HCT116 (cell line): Measurements from ENCODE around the gene LRG1. TPM values are rescaled to one million over a fixed set of nuclear protein-coding genes. Genes with fewer than 3 reads are reported as not detected.

Experiments
- ATAC-seq: fragments of 200-7000 bp; cut with Tn5 transposase; 2 replicates; pipeline ENCODE4 v1.9.1; 2020; ENCODE audit warnings: mild to moderate bottlenecking, moderate library complexity
- BruUV-seq: library from RNA; stranded (reverse); fragments of 400-500 nt; replicated peaks from 2 replicates; lab custom pipeline; 2021; lab: Mats Ljungman, UMichigan
- CTCF ChIA-PET: fragments of 300-600 bp; sonication (Branson Sonifier 250); formaldehyde crosslinking; loops from one replicate; lab custom pipeline; 2021; ENCODE audit warnings: antibody characterized with exemption; lab: Charles Lee
- POLR2A ChIA-PET: fragments of 300-600, 350-600 bp; sonication (Branson Sonifier 250); formaldehyde crosslinking; loops from one replicate; lab custom pipeline; 2021; ENCODE audit warnings: antibody characterized with exemption; lab: Charles Lee
- RAD21 ChIA-PET, 2 experiments: fragments of 300-600 bp; sonication (Branson Sonifier 250); formaldehyde crosslinking; loops; one replicate each; lab custom pipeline; 2023; ENCODE audit warnings: low total read pairs in 2 of 2; ENCODE audit not compliant: uncharacterized antibody in 2 of 2, unreplicated experiment in 2 of 2, low non-redundant PET in 1 of 2; lab: Charles Lee
- DNase-seq: peaks from one replicate; pipeline ENCODE4 v3.0.0-alpha.2; 2010; ENCODE audit warnings: low read depth, low spot score
- H2AFZ ChIP-seq: fragments of 200-600 bp; shearing (Covaris generic), sonication (generic); 2 replicates; pipeline ENCODE4 v1.6.1; 2017; ENCODE audit warnings: low read depth, mixed run types, mixed read lengths, antibody characterized with exemption, low read length; ENCODE audit not compliant: poor library complexity, severe bottlenecking
- H3K27ac ChIP-seq: 2 replicates; pipeline ENCODE4 v1.5.1; 2012; ENCODE audit warnings: low read depth, low read length
- H3K27me3 ChIP-seq: fragments of 200-600 bp; sonication (generic); 2 replicates; pipeline ENCODE4 v1.6.1; 2016; ENCODE audit warnings: mixed run types, low read length, mixed read lengths; ENCODE audit not compliant: insufficient read depth
- H3K36me3 ChIP-seq, 2 experiments: fragments of 200-500 bp in 1 of 2; fragments of 200-600 bp in 1 of 2; sonication (Bioruptor generic) in 1 of 2; sonication (generic) in 1 of 2; 2 replicates each; pipeline versions ENCODE4 v1.5.1 to v1.6.1; 2014 to 2016; ENCODE audit warnings: low read length in 2 of 2, inconsistent platforms in 1 of 2, mixed read lengths in 1 of 2, mixed run types in 1 of 2; ENCODE audit not compliant: insufficient read depth in 2 of 2, control insufficient read depth in 1 of 2
- H3K4me1 ChIP-seq, 2 experiments: fragments of 200-600 bp in 1 of 2; sonication (generic) in 1 of 2; 2 replicates each; pipeline versions ENCODE4 v1.5.1 to v1.6.1; 2012 to 2017; ENCODE audit warnings: low read length in 2 of 2, inconsistent platforms in 1 of 2, mild to moderate bottlenecking in 1 of 2, mixed read lengths in 1 of 2, mixed run types in 1 of 2, moderate library complexity in 1 of 2; ENCODE audit not compliant: insufficient read depth in 2 of 2, control insufficient read depth in 1 of 2
- H3K4me2 ChIP-seq: fragments of 200-600 bp; sonication (generic); 2 replicates; pipeline ENCODE4 v1.6.1; 2017; ENCODE audit warnings: mixed run types, low read length, mixed read lengths
- H3K4me3 ChIP-seq, 2 experiments: fragments of 200-600 bp in 1 of 2; sonication (generic) in 1 of 2; replicated peaks in 1 of 2; 2 replicates each; pipeline ENCODE4 v1.5.1; 2011 to 2016; ENCODE audit warnings: low read length in 2 of 2, control low read depth in 1 of 2, low read depth in 1 of 2, mild to moderate bottlenecking in 1 of 2, mixed read lengths in 1 of 2, mixed run types in 1 of 2
- H3K79me2 ChIP-seq: fragments of 200-600 bp; sonication (generic); 2 replicates; pipeline ENCODE4 v1.6.1; 2017; ENCODE audit warnings: mild to moderate bottlenecking, mixed run types, low read length, moderate library complexity, mixed read lengths; ENCODE audit not compliant: insufficient read depth
- H3K9ac ChIP-seq: fragments of 200-600 bp; sonication (generic); 2 replicates; pipeline ENCODE4 v1.6.1; 2016; ENCODE audit warnings: low read length, mixed read lengths
- H3K9me2 ChIP-seq: fragments of 200-600 bp; sonication (generic), shearing (Covaris generic); 2 replicates; pipeline ENCODE4 v1.6.1; 2017; ENCODE audit warnings: mixed run types, mild to moderate bottlenecking, moderate library complexity; ENCODE audit not compliant: insufficient read depth
- H3K9me3 ChIP-seq, 2 experiments: fragments of 200-500 bp in 1 of 2; fragments of 200-600 bp in 1 of 2; sonication (Bioruptor generic) in 1 of 2; sonication (generic) in 1 of 2; 2 replicates each; pipeline ENCODE4 v1.6.1; 2014 to 2017; ENCODE audit warnings: low read length in 2 of 2, mixed read lengths in 2 of 2, inconsistent platforms in 1 of 2, low read depth in 1 of 2, mild to moderate bottlenecking in 1 of 2, mixed run types in 1 of 2, moderate library complexity in 1 of 2; ENCODE audit not compliant: control insufficient read depth in 1 of 2, insufficient read depth in 1 of 2
- H4K20me1 ChIP-seq: fragments of 200-600 bp; sonication (generic), shearing (Covaris generic); 2 replicates; pipeline ENCODE4 v1.6.1; 2017; ENCODE audit warnings: mixed run types, mild to moderate bottlenecking, moderate library complexity; ENCODE audit not compliant: insufficient read depth
- ATF3 ChIP-seq: IDR thresholded peaks from 2 replicates; pipeline ENCODE4 v1.6.1; 2012
- CTCF ChIP-seq, 3 experiments: fragments of 200-600 bp in 1 of 3; sonication (generic) in 1 of 3; IDR thresholded peaks in 2 of 3; conservative IDR thresholded peaks in 1 of 3; 2 replicates each; pipeline ENCODE4 v1.5.1; 2012 to 2017; ENCODE audit warnings: low read depth in 2 of 3, low read length in 2 of 3, antibody characterized with exemption in 1 of 3, borderline replicate concordance in 1 of 3, control low read depth in 1 of 3, mild to moderate bottlenecking in 1 of 3, mixed read lengths in 1 of 3, mixed run types in 1 of 3, moderate library complexity in 1 of 3; ENCODE audit not compliant: insufficient read depth in 1 of 3
- ELF1 ChIP-seq: IDR thresholded peaks from 2 replicates; pipeline ENCODE4 v1.6.1; 2012; ENCODE audit warnings: low read depth, borderline replicate concordance
- EZH2 ChIP-seq: fragments of 200-600 bp; sonication (generic); IDR thresholded peaks from 2 replicates; pipeline ENCODE4 v1.6.1; 2017; ENCODE audit warnings: antibody characterized with exemption, mixed run types
- EZH2phosphoT487 ChIP-seq: fragments of 200-600 bp; IDR thresholded peaks from 2 replicates; pipeline ENCODE4 v1.6.1; 2018; ENCODE audit warnings: antibody characterized with exemption, borderline replicate concordance
- FOSL1 ChIP-seq: IDR thresholded peaks from 2 replicates; pipeline ENCODE4 v1.6.1; 2012; ENCODE audit warnings: low read depth
- JUND ChIP-seq: IDR thresholded peaks from 2 replicates; pipeline ENCODE4 v1.6.1; 2012
- MAX ChIP-seq: IDR thresholded peaks from 2 replicates; pipeline ENCODE4 v1.6.1; 2012
- RAD21 ChIP-seq: IDR thresholded peaks from 2 replicates; pipeline ENCODE4 v1.6.1; 2012; ENCODE audit warnings: low read depth, mild to moderate bottlenecking
- REST ChIP-seq: IDR thresholded peaks from 2 replicates; pipeline ENCODE4 v1.6.1; 2012; ENCODE audit warnings: low read depth
- SIN3A ChIP-seq: IDR thresholded peaks from 2 replicates; pipeline ENCODE4 v1.6.1; 2012; ENCODE audit warnings: low read depth
- SP1 ChIP-seq: IDR thresholded peaks from 2 replicates; pipeline ENCODE4 v1.6.1; 2012; ENCODE audit warnings: low read depth
- SRF ChIP-seq: IDR thresholded peaks from 2 replicates; pipeline ENCODE4 v1.6.1; 2012; ENCODE audit warnings: low read depth
- TCF7L2 ChIP-seq: IDR thresholded peaks from 2 replicates; pipeline ENCODE4 v1.7.0; 2011; ENCODE audit warnings: borderline replicate concordance, inconsistent platforms; ENCODE audit not compliant: insufficient read depth, insufficient read length; ENCODE audit errors: extremely low read depth
- YY1 ChIP-seq: IDR thresholded peaks from 2 replicates; pipeline ENCODE4 v1.6.1; 2011; ENCODE audit warnings: low read length, low read depth, moderate library complexity, mild to moderate bottlenecking; ENCODE audit not compliant: insufficient replicate concordance; ENCODE audit errors: extremely low read depth
- ZNF274 ChIP-seq: fragments of 200-500 bp; sonication (Bioruptor generic); IDR thresholded peaks from 2 replicates; pipeline ENCODE4 v1.6.1; 2014; ENCODE audit warnings: mild to moderate bottlenecking, low read depth, low read length, inconsistent platforms
- intact Hi-C: fragments of 100-400 bp; cut with micrococcal nuclease; formaldehyde crosslinking; loops from 2 replicates; pipeline ENCODE4 v1.10.0; 2022
- total RNA-seq: library from RNA; stranded (reverse); gene quantifications from one replicate; pipeline ENCODE4 v1.2.1, GENCODE V29; 2021; ENCODE audit not compliant: unreplicated experiment

The LRG1 gene
- total RNA-seq, 1 experiment from 2014 or later, result 1.3 TPM

- H3K9me2 ChIP-seq, result no peaks in the 10 kb centered on the region
- H3K79me2 ChIP-seq, result no peaks in the 10 kb centered on the region
- DNase-seq (no peak), ATAC-seq (no peak)
- H3K27me3 ChIP-seq, result no peaks in the 10 kb centered on the region
- CTCF ChIA-PET, result no interaction called here
- TF ChIP-seq ATF3 (no peak), EZH2phosphoT487 (no peak), FOSL1 (no peak), REST (no peak), SIN3A (no peak), YY1 (no peak), SP1 (no peak), JUND (no peak), TCF7L2 (no peak), ELF1 (no peak), EZH2 (no peak), ZNF274 (no peak), CTCF (IDR thresholded peaks at IDR 0.05 in 2 of 3, conservative IDR thresholded peaks at IDR 0.05 in 1 of 3; ENCODE audit: borderline replicate concordance in 1 of 3, insufficient read depth in 1 of 3, low read depth in 2 of 3, low read length in 2 of 3) (no peak), MAX (no peak), SRF (no peak), RAD21 (no peak)
- intact Hi-C loops, result no loop called here
- H3K4me3 ChIP-seq, result no peak overlapping the region
- H3K4me2 ChIP-seq, result no peak overlapping the region
- BruUV-seq, result no TSS peak
- POLR2A ChIA-PET, result no interaction called here
- no peak overlapping the region for H3K27ac ChIP-seq
- RAD21 ChIA-PET, result no interaction called here
- H2AFZ ChIP-seq, result no peak overlapping the region
- no peaks in the 10 kb centered on the region for H4K20me1 ChIP-seq
- H3K9me3 ChIP-seq, result no peaks in the 10 kb centered on the region
- H3K36me3 ChIP-seq, result peaks cover 23 to 51% of the 10 kb centered on the region in 2 experiments
- no peak overlapping the region for H3K9ac ChIP-seq
- H3K4me1 ChIP-seq, result peaks cover 8 to 17% of the 10 kb centered on the region in 2 experiments
Measured at GRCh38 chr19:4552525-4552819, 12.6 kb upstream of the LRG1 start.
